Muscle layer of duodenum (tissue), 2 donors: ENCODE measurements around the gene ZNF445.

Source experiments
- H3K27ac ChIP-seq: one replicate; pipeline ENCODE4 v1.7.0; 2013; ENCODE audit warnings: mild to moderate bottlenecking, low read length
- H3K27me3 ChIP-seq: one replicate; pipeline ENCODE4 v1.7.0; 2013; ENCODE audit warnings: low read depth, mild to moderate bottlenecking, control low read depth, low read length
- H3K36me3 ChIP-seq, 2 donors: one replicate each; pipeline ENCODE4 v1.7.0; 2013; ENCODE audit warnings: low read length in 2 of 2, control low read depth in 1 of 2, mild to moderate bottlenecking in 1 of 2; ENCODE audit not compliant: insufficient read depth in 2 of 2, control insufficient read depth in 1 of 2
- H3K4me1 ChIP-seq, 2 donors: one replicate each; pipeline ENCODE4 v1.7.0; 2013; ENCODE audit warnings: low read length in 2 of 2, mild to moderate bottlenecking in 2 of 2, control low read depth in 1 of 2, moderate library complexity in 1 of 2; ENCODE audit not compliant: insufficient read depth in 2 of 2, control insufficient read depth in 1 of 2
- H3K4me3 ChIP-seq, 2 donors: one replicate each; pipeline ENCODE4 v1.7.0; 2013; ENCODE audit warnings: low read length in 2 of 2, low read depth in 1 of 2, mild to moderate bottlenecking in 1 of 2
- H3K9me3 ChIP-seq, 2 donors: one replicate each; pipeline ENCODE4 v1.7.0; 2013; ENCODE audit warnings: low read length in 2 of 2, control low read depth in 1 of 2, mild to moderate bottlenecking in 1 of 2; ENCODE audit not compliant: control insufficient read depth in 1 of 2
- donor health status: healthy.

Gene ZNF445

DNA sequence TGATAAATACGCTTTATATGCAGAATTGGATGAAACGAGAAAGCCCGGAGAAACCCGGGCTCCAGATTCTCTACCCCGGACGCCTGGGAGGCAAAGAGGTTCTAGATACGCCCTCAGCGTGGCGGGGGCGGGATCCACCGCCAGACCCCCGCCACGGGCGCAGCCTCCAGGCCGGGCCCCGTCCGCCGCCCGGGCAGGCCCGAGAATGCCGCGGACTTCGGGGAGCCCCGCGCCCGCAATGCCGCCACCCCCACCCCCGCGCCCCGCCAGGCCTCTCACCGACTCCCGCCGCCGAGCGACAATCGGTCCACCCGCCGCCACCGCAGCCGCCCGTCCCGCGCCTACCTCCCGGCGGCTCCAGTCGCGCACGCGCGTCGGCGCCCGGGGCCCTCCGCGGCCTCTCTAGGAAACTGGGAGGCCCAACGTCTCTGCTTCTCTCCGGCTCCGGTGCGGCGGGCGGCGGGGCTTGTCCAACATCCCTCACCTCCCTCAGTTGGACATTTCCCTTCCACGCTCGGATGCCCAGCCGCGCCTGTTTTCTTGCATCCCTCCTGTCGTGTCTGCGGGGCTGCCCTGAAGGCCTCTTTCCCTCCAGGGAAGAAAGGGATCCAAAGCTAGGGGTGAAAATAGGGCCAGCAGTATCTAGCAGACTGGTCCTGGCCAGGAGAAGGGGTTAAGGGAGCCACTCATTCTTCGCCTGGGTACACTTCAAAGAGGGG lies at the start of gene ZNF445:
Gene ZNF445, minus strand, starts transcription at position 359 of the 719 bp plus-strand sequence. CDS start 22,121 bp downstream, outside the sequence.
- peak within 1 kb of the TSS; percentile 80 to 90 for H3K4me3 ChIP-seq
- no peaks in the 10 kb centered on the region for H3K9me3 ChIP-seq
- no peaks in the 10 kb centered on the region for H3K27me3 ChIP-seq
- peak within 1 kb of the TSS; percentile 36 for H3K27ac ChIP-seq
- peaks cover 8 to 16% of the 10 kb centered on the region in 2 donors for H3K4me1 ChIP-seq
- H3K36me3 ChIP-seq: no peaks in the 10 kb centered on the region

DNA sequence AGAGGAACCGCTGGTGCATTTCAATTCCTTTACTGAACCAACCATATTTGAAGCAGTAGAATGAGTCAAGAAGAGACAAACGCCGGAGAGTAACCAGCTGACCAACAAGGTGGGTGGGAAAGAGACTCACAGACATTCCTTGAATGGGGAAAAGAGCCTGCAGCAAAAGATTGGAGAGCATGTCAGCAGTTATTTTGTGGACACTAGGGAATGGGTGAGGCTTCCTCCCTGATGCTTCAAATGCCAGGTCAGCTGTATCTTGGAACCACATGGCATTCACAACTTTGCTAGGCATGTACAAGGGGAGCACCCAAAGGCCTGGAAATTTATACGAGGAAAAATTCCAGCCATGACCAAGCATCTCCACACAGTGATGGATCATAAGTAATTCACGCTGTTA lies 47.6 kb upstream of the ZNF445 start:
- H3K4me1 ChIP-seq: no peaks in the 10 kb centered on the region
- H3K9me3 ChIP-seq: no peaks in the 10 kb centered on the region
- H3K4me3 ChIP-seq: no peak overlapping the region
- no peaks in the 10 kb centered on the region for H3K27me3 ChIP-seq
- no peak overlapping the region for H3K27ac ChIP-seq
- H3K36me3 ChIP-seq: no peaks in the 10 kb centered on the region

DNA sequence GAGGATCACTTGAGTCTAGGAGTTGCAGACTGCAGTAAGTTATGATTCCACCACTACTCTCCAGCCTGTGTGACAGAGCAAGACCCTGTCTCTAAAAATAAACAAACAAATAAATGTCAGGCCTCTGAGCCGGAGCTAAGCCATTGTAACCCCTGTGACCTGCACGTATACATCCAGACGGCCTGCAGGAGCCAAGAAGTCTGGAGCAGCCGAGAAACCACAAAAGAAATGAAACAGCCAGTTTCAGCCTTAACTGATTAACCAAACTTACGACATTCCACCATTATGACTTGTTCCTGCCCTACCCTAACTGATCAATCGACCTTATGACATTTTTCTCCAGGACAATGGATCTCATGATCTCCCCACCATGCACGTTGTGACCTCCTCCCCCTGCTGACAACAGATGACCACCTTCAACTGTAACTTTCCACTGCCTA lies 45.0 kb upstream of the ZNF445 start:
- no peaks in the 10 kb centered on the region for H3K36me3 ChIP-seq
- H3K9me3 ChIP-seq: no peaks in the 10 kb centered on the region
- H3K4me3 ChIP-seq: no peak overlapping the region
- H3K4me1 ChIP-seq: no peaks in the 10 kb centered on the region
- H3K27me3 ChIP-seq: no peaks in the 10 kb centered on the region
- H3K27ac ChIP-seq: no peak overlapping the region

DNA sequence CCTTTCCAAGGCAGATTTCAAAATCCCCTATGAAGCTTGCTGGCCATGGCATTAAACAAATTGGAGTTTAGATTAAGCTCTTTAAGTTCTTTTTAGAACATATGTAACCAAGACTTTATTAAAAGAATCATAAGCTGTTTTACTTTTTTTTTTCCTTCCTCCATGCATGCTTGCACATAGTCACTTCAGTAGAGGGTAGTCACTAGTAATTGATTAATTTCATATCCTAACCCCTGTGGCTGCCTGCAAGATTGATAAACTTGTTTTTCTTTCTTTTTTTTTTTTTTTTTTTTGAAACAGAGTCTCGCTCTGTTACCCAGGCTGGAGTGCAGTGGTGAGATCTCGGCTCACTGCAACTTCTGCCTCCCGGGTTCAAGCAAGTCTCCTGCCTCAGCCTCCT lies 44.3 kb upstream of the ZNF445 start:
- no peaks in the 10 kb centered on the region for H3K27me3 ChIP-seq

DNA sequence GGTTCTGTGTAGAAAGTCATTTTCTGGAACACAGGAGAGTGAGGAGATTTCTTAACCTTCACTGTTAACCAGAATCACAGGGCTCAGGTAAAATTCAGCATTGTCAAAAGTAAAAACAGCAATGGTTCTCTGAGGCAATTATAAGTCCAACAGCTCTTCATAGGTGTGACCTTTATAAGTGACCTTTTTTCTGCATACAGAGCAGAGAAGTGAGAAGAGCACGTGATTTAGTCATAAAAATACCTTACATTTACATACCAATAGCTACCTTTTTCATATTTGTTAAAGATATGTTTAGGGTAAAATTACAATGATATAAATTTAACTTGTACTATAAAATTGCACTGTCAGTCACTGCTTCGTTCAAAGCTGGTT lies 41.3 kb upstream of the ZNF445 start:
- no peak overlapping the region for H3K27ac ChIP-seq
- no peaks in the 10 kb centered on the region for H3K4me1 ChIP-seq
- H3K36me3 ChIP-seq: no peaks in the 10 kb centered on the region
- H3K4me3 ChIP-seq: no peak overlapping the region
- H3K27me3 ChIP-seq: no peaks in the 10 kb centered on the region
- no peaks in the 10 kb centered on the region for H3K9me3 ChIP-seq

More for the DNA sequence above, 44.3 kb upstream of the ZNF445 start:
- Histone ChIP-seq H3K9me3 (no peaks in the 10 kb centered on the region), H3K4me1 (no peaks in the 10 kb centered on the region), H3K36me3 (no peaks in the 10 kb centered on the region), H3K4me3 (no peak overlapping the region), H3K27ac (no peak overlapping the region)

DNA sequence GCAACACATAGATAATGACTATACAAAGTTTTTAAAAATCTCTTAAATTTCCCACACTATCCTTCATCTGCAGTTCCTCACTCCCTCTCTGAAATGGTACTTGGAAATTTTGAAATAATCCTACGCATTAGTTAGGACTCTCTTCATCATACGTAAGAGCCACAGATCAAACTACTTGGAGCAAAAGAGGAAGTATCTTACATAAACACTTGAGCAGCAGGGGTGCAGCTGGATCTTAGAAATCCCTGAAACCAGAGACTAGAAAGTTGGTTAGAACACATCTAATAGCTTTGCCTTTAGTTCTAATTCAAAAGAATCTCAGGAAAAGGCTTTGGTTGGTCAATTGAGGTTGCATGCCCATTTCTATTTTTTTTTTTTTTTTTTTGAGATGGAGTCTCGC lies 38.8 kb upstream of the ZNF445 start:
- no peaks in the 10 kb centered on the region for H3K9me3 ChIP-seq
- no peaks in the 10 kb centered on the region for H3K27me3 ChIP-seq
- H3K4me1 ChIP-seq: no peaks in the 10 kb centered on the region
- no peak overlapping the region for H3K4me3 ChIP-seq
- no peak overlapping the region for H3K27ac ChIP-seq
- H3K36me3 ChIP-seq: no peaks in the 10 kb centered on the region

DNA sequence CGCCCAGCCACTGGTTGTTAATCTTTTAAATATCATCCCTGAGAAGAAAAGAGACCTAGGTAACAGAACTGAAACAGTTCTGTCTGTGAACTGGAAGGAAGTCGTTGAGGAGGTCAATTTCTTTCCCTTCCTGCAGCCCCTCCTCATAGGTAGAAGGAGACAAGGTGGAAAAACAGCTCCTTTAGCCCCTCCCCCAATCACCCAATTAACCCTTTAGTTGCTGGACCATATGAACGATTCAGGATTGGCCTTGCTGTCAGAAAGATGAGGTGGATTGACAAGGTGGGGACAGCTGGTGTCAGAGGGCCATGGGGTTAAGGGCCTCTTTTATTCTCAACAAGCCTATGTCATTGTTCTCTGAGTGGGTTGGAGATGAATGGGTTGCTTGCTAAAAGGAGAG lies 36.0 kb upstream of the ZNF445 start:
- Histone ChIP-seq H3K36me3 (no peaks in the 10 kb centered on the region), H3K27ac (no peak overlapping the region), H3K9me3 (no peaks in the 10 kb centered on the region), H3K4me1 (peaks cover 6 to 8% of the 10 kb centered on the region in 2 donors), H3K27me3 (no peaks in the 10 kb centered on the region), H3K4me3 (no peak overlapping the region)

DNA sequence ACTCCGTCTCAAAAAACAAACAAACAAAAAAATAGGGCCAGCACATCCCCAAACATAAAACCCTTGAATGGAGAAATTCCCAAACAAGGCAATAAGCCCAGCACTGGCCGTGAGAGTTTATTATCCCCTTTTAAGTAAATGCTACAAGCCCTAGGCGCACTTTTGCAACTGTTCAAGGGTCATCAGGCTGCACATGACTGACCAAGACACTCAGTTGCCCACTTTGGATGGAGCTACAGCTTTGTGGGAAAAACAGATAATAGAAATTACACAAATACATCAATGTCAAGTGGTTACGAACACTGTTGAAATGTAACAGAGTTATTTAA lies 33.7 kb upstream of the ZNF445 start:
- peak overlapping the region; percentile 88 to 89 for H3K4me3 ChIP-seq
- H3K27ac ChIP-seq: peak overlapping the region; percentile 87
- no peaks in the 10 kb centered on the region for H3K27me3 ChIP-seq
- H3K4me1 ChIP-seq: peaks cover 8 to 12% of the 10 kb centered on the region in 2 donors
- no peaks in the 10 kb centered on the region for H3K9me3 ChIP-seq
- H3K36me3 ChIP-seq: no peaks in the 10 kb centered on the region

DNA sequence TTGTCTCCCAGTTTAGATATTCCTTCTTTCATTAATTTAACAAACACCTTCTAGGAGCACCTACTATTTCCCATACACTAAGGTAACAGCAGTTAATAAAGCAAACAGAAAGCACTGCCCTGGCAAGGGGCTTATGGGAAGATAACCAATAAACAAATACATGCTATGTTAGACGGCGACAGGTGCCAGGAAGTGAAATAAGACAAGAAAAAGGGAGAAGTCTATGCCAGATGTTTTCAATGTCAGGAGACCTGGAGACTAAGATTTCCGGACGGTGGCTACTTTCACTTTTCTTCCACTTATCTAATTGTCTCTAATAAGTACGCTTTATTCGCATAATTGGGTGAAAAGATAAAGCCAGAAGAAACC lies 32.5 kb upstream of the ZNF445 start:
- Histone ChIP-seq H3K9me3 (no peaks in the 10 kb centered on the region), H3K27me3 (no peaks in the 10 kb centered on the region), H3K4me1 (peaks cover 8 to 12% of the 10 kb centered on the region in 2 donors), H3K4me3 (peak overlapping the region; percentile 88 to 89), H3K27ac (peak overlapping the region; percentile 89), H3K36me3 (no peaks in the 10 kb centered on the region)

DNA sequence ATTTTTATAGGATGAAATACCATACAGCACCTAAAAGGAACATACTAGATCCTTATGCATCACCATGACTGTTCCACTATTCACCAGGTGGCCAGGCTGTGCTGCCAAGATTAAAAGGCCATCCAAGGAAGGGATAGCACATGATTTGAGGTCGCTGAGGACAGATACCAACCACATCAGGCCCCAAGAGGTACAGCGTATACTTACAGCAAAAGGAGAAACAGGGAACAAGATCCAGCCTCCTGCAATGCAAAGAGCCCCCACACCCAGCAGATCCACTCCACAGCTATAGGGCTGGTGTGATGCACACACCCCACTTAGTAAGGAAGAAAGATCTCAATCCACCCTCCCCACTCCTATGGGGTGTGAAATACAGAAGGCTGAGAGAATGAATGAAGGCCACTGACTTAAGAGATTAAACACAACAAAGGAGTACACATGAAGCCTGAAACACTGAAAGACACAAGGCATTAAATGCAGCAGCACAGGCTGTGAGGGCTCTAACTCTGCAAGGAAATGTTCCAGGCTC lies 32.0 kb upstream of the ZNF445 start:
- Histone ChIP-seq H3K4me3 (peak overlapping the region; percentile 88 to 89), H3K36me3 (no peaks in the 10 kb centered on the region), H3K9me3 (no peaks in the 10 kb centered on the region), H3K4me1 (peaks cover 8 to 12% of the 10 kb centered on the region in 2 donors), H3K27me3 (no peaks in the 10 kb centered on the region), H3K27ac (peak overlapping the region; percentile 89)

DNA sequence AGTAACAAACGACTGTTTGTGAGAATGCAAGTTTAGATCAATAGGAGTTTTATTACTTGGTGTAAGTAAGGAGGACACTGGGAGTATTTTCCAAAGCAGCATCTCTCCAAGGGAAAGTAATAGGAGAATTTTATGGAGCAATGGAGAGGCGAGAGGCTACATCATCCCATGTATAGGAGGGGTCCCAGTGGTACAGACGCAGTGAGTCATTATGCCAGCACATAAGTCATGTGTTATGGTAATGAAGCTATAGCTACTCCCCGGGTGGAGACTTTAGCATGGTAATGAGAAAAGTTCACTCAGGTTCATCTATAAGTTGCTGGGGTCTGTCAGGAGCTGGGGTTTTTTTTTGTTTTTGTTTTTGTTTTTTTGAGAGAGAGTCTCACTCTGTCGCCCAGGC lies 29.5 kb upstream of the ZNF445 start:
- Histone ChIP-seq H3K36me3 (peaks cover under 1 to 7% of the 10 kb centered on the region in 2 donors), H3K4me1 (peaks cover 8 to 12% of the 10 kb centered on the region in 2 donors), H3K9me3 (peaks cover 0 to 5% of the 10 kb centered on the region in 2 donors), H3K4me3 (no peak overlapping the region), H3K27me3 (no peaks in the 10 kb centered on the region), H3K27ac (no peak overlapping the region)

DNA sequence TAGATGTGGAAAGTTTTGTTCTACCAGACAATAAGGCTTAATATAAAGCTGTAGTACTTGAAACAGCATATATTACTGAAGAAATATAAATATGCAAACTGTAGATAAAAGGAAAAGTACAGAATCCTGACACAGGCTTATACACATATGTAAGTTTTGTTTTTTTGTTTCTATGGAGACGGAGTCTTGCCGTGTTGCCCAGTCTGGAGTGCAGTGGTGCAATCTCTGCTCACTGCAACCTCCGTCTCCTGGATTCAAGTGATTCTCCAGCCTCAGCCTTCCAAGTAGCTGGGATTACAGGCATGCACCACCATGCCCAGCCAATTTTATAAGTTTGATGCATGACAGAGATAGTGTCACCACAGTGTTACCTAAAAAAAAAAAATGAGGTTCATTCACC lies 29.1 kb upstream of the ZNF445 start:
- Histone ChIP-seq H3K4me3 (no peak overlapping the region), H3K4me1 (peaks cover 8 to 12% of the 10 kb centered on the region in 2 donors), H3K27ac (no peak overlapping the region), H3K9me3 (peaks cover 0 to 9% of the 10 kb centered on the region in 2 donors), H3K36me3 (peaks cover 4 to 11% of the 10 kb centered on the region in 2 donors), H3K27me3 (no peaks in the 10 kb centered on the region)
